Mesendoderm (in vitro differentiated cells): ENCODE measurements around the gene SPTBN1.

Experiments
- DNase-seq: peaks from one replicate; pipeline ENCODE4 v3.0.0; 2013
- H2AK5ac ChIP-seq: 2 replicates; pipeline ENCODE4 v1.6.1; 2013; ENCODE audit warnings: low read length, inconsistent platforms
- H2BK120ac ChIP-seq: 2 replicates; pipeline ENCODE4 v1.6.1; 2013; ENCODE audit warnings: low read depth, mild to moderate bottlenecking, low read length, moderate library complexity, mixed read lengths
- H2BK15ac ChIP-seq: replicated peaks from 2 replicates; pipeline ENCODE4 v1.6.1; 2013; ENCODE audit warnings: low read depth, mild to moderate bottlenecking, moderate library complexity
- H2BK5ac ChIP-seq: 2 replicates; pipeline ENCODE4 v1.6.1; 2013; ENCODE audit warnings: low read length, inconsistent platforms
- H3K18ac ChIP-seq: 2 replicates; pipeline ENCODE4 v1.6.1; 2013; ENCODE audit warnings: mild to moderate bottlenecking, low read length, mixed read lengths
- H3K23ac ChIP-seq: one replicate; pipeline ENCODE4 v1.6.1; 2013; ENCODE audit warnings: low read length
- H3K27ac ChIP-seq: 2 replicates; pipeline ENCODE4 v1.5.1; 2013; ENCODE audit warnings: low read depth, mild to moderate bottlenecking, inconsistent platforms, low read length, moderate library complexity
- H3K27me3 ChIP-seq: 2 replicates; pipeline ENCODE4 v1.6.1; 2013; ENCODE audit warnings: low read length, control low read depth, mild to moderate bottlenecking, inconsistent platforms; ENCODE audit not compliant: insufficient read depth, poor library complexity
- H3K36me3 ChIP-seq: 2 replicates; pipeline ENCODE4 v1.6.1; 2013; ENCODE audit warnings: low read length, inconsistent platforms; ENCODE audit not compliant: control insufficient read depth, insufficient read depth
- H3K4ac ChIP-seq: one replicate; pipeline ENCODE4 v1.6.1; 2013; ENCODE audit warnings: low read depth, mild to moderate bottlenecking, low read length, moderate library complexity
- H3K4me1 ChIP-seq: 2 replicates; pipeline ENCODE4 v1.6.1; 2013; ENCODE audit warnings: low read depth, low read length, inconsistent platforms; ENCODE audit not compliant: control insufficient read depth
- H3K4me2 ChIP-seq: 2 replicates; pipeline ENCODE4 v1.6.1; 2013; ENCODE audit warnings: low read length
- H3K4me3 ChIP-seq: 2 replicates; pipeline ENCODE4 v1.5.1; 2013; ENCODE audit warnings: mild to moderate bottlenecking, low read length
- H3K56ac ChIP-seq: one replicate; pipeline ENCODE4 v1.6.1; 2013; ENCODE audit warnings: low read length
- H3K79me1 ChIP-seq: 2 replicates; pipeline ENCODE4 v1.6.1; 2013; ENCODE audit warnings: low read length, inconsistent platforms
- H3K79me2 ChIP-seq: 2 replicates; pipeline ENCODE4 v1.6.1; 2013; ENCODE audit warnings: mild to moderate bottlenecking, low read length; ENCODE audit not compliant: control insufficient read depth, insufficient read depth
- H3K9ac ChIP-seq: 2 replicates; pipeline ENCODE4 v1.6.1; 2013; ENCODE audit warnings: low read length, inconsistent platforms
- H4K5ac ChIP-seq: one replicate; pipeline ENCODE4 v1.6.1; 2013; ENCODE audit warnings: low read length
- H4K8ac ChIP-seq: one replicate; pipeline ENCODE4 v1.6.1; 2013; ENCODE audit warnings: low read depth, mild to moderate bottlenecking, control low read depth, low read length, moderate library complexity
- WGBS: extraction: QIAGEN DNeasy Blood & Tissue Kit; methylation state at CpG from one replicate; pipeline ENCODE4 v1.1.7; 2013; ENCODE audit warnings: low lambda C conversion rate, missing lambda C conversion rate; ENCODE audit not compliant: insufficient coverage; ENCODE audit errors: extremely low coverage; 5-methylcytosine and 5-hydroxymethylcytosine counted together

Gene SPTBN1

GRCh38 chr2:54534221-54534620, 78.1 kb downstream of the SPTBN1 start:
- Histone ChIP-seq H3K79me1 (no peaks in the 10 kb centered on the region), H3K4me3 (no peak overlapping the region), H3K23ac (no peak overlapping the region), H3K9ac (no peak overlapping the region), H3K27me3 (no peaks in the 10 kb centered on the region), H3K4me2 (no peak overlapping the region), H3K36me3 (no peaks in the 10 kb centered on the region), H3K27ac (no peak overlapping the region), H3K18ac (no peak overlapping the region), H3K56ac (no peak overlapping the region), H3K4me1 (no peaks in the 10 kb centered on the region), H3K79me2 (no peaks in the 10 kb centered on the region), H2BK5ac (no peak overlapping the region), H3K4ac (no peak overlapping the region), H2AK5ac (no peak overlapping the region), H4K8ac (no peak overlapping the region), H2BK15ac (no peak overlapping the region), H2BK120ac (no peak overlapping the region), H4K5ac (no peak overlapping the region)
- no CpG with 5 or more reads among the region's 1 CpG for WGBS
- no peak for DNase-seq

- no peak overlapping the region for H2BK5ac ChIP-seq
- H3K27me3 ChIP-seq = no peaks in the 10 kb centered on the region
- H3K36me3 ChIP-seq = no peaks in the 10 kb centered on the region
- H3K23ac ChIP-seq = no peak overlapping the region
- no peak overlapping the region for H3K9ac ChIP-seq
- no peak overlapping the region for H3K4me3 ChIP-seq
- WGBS = no CpG with 5 or more reads among the region's 2 CpGs
- no peak overlapping the region for H2BK120ac ChIP-seq
- no peaks in the 10 kb centered on the region for H3K79me2 ChIP-seq
- H2BK15ac ChIP-seq = no peak overlapping the region
- H3K4ac ChIP-seq = no peak overlapping the region
- no peak overlapping the region for H4K8ac ChIP-seq
- no peak overlapping the region for H3K56ac ChIP-seq
- no peak overlapping the region for H3K4me2 ChIP-seq
- no peak overlapping the region for H4K5ac ChIP-seq
- H3K18ac ChIP-seq = no peak overlapping the region
- no peaks in the 10 kb centered on the region for H3K4me1 ChIP-seq
- H3K79me1 ChIP-seq = no peaks in the 10 kb centered on the region
- no peak for DNase-seq
- H3K27ac ChIP-seq = no peak overlapping the region
- H2AK5ac ChIP-seq = no peak overlapping the region
These were observed 78.5 kb downstream of the SPTBN1 start for GRCh38 chr2:54534625-54535024.

- H2BK5ac ChIP-seq = no peak overlapping the region
- no peak overlapping the region for H3K56ac ChIP-seq
- H3K18ac ChIP-seq = no peak overlapping the region
- H3K36me3 ChIP-seq = no peaks in the 10 kb centered on the region
- no peak for DNase-seq
- H3K79me2 ChIP-seq = no peaks in the 10 kb centered on the region
- H2BK120ac ChIP-seq = no peak overlapping the region
- no peak overlapping the region for H3K9ac ChIP-seq
- H2AK5ac ChIP-seq = no peak overlapping the region
- no peaks in the 10 kb centered on the region for H3K27me3 ChIP-seq
- H3K4me2 ChIP-seq = no peak overlapping the region
- no peak overlapping the region for H3K4me3 ChIP-seq
- no peak overlapping the region for H4K8ac ChIP-seq
- no peak overlapping the region for H2BK15ac ChIP-seq
- no peak overlapping the region for H3K4ac ChIP-seq
- no peak overlapping the region for H4K5ac ChIP-seq
- H3K23ac ChIP-seq = no peak overlapping the region
- no CpG with 5 or more reads among the region's 4 CpGs for WGBS
- no peaks in the 10 kb centered on the region for H3K4me1 ChIP-seq
- no peaks in the 10 kb centered on the region for H3K79me1 ChIP-seq
- H3K27ac ChIP-seq = no peak overlapping the region
These were observed 79.6 kb downstream of the SPTBN1 start for GRCh38 chr2:54535599-54536195.

- Histone ChIP-seq H4K5ac (no peak overlapping the region), H2BK5ac (no peak overlapping the region), H3K23ac (no peak overlapping the region), H3K79me1 (no peaks in the 10 kb centered on the region), H3K4me1 (no peaks in the 10 kb centered on the region), H3K27ac (no peak overlapping the region), H3K4me2 (no peak overlapping the region), H3K4ac (no peak overlapping the region), H2AK5ac (no peak overlapping the region), H3K9ac (no peak overlapping the region), H3K56ac (no peak overlapping the region), H3K4me3 (no peak overlapping the region), H2BK15ac (no peak overlapping the region), H3K36me3 (no peaks in the 10 kb centered on the region), H2BK120ac (no peak overlapping the region), H3K27me3 (no peaks in the 10 kb centered on the region), H3K18ac (no peak overlapping the region), H3K79me2 (no peaks in the 10 kb centered on the region), H4K8ac (no peak overlapping the region)
- WGBS = no CpG with 5 or more reads among the region's 2 CpGs
- no peak for DNase-seq
These were observed 80.6 kb downstream of the SPTBN1 start for GRCh38 chr2:54536720-54537119.

- no peak overlapping the region for H4K5ac ChIP-seq
- no peaks in the 10 kb centered on the region for H3K79me2 ChIP-seq
- H3K18ac ChIP-seq = no peak overlapping the region
- H3K56ac ChIP-seq = no peak overlapping the region
- no peak overlapping the region for H3K4me3 ChIP-seq
- H3K23ac ChIP-seq = no peak overlapping the region
- no peaks in the 10 kb centered on the region for H3K27me3 ChIP-seq
- H3K4me1 ChIP-seq = no peaks in the 10 kb centered on the region
- WGBS = no CpG with 5 or more reads among the region's 5 CpGs
- no peak overlapping the region for H2BK120ac ChIP-seq
- no peak overlapping the region for H3K4me2 ChIP-seq
- DNase-seq = no peak
- no peaks in the 10 kb centered on the region for H3K36me3 ChIP-seq
- H2BK15ac ChIP-seq = no peak overlapping the region
- H4K8ac ChIP-seq = no peak overlapping the region
- H3K9ac ChIP-seq = no peak overlapping the region
- no peak overlapping the region for H3K4ac ChIP-seq
- H2AK5ac ChIP-seq = no peak overlapping the region
- no peak overlapping the region for H3K27ac ChIP-seq
- H2BK5ac ChIP-seq = no peak overlapping the region
- no peaks in the 10 kb centered on the region for H3K79me1 ChIP-seq
These were observed 82.4 kb downstream of the SPTBN1 start for GRCh38 chr2:54538537-54538936.

- Histone ChIP-seq H3K4me3 (no peak overlapping the region), H2BK15ac (no peak overlapping the region), H4K8ac (no peak overlapping the region), H2BK120ac (no peak overlapping the region), H3K79me2 (no peaks in the 10 kb centered on the region), H3K36me3 (no peaks in the 10 kb centered on the region), H4K5ac (no peak overlapping the region), H3K56ac (no peak overlapping the region), H3K27me3 (no peaks in the 10 kb centered on the region), H3K4me1 (no peaks in the 10 kb centered on the region), H2AK5ac (no peak overlapping the region), H3K4ac (no peak overlapping the region), H2BK5ac (no peak overlapping the region), H3K18ac (no peak overlapping the region), H3K27ac (no peak overlapping the region), H3K79me1 (no peaks in the 10 kb centered on the region), H3K9ac (no peak overlapping the region), H3K23ac (no peak overlapping the region), H3K4me2 (no peak overlapping the region)
- no CpG with 5 or more reads among the region's 6 CpGs for WGBS
- no peak for DNase-seq
These were observed 83.6 kb downstream of the SPTBN1 start for GRCh38 chr2:54539683-54540082.
